Thyroid gland (tissue), 4 donors: ENCODE results near the gene NUP214. TPM values are rescaled to one million over a fixed set of nuclear protein-coding genes. Genes with fewer than 3 reads are reported as not detected.

ENCODE experiments used
- DNase-seq, 2 donors: peaks; one replicate each; pipeline ENCODE4 v3.0.0-alpha.2; 2019
- H3K27ac ChIP-seq, 3 donors: fragments of 200-600 bp; sonication (generic); 1 replicate in 2 of 3; 2 replicates in 1 of 3; pipeline ENCODE4 v1.5.1; 2016 to 2019; ENCODE audit warnings: mild to moderate bottlenecking in 1 of 3, moderate library complexity in 1 of 3
- H3K27me3 ChIP-seq: fragments of 200-600 bp; sonication (generic); one replicate; pipeline ENCODE4 v1.5.1; 2019
- H3K36me3 ChIP-seq, 2 donors: fragments of 200-600 bp; sonication (generic); one replicate each; pipeline ENCODE4 v1.5.1; 2016 to 2019
- H3K4me1 ChIP-seq, 2 donors: fragments of 200-600 bp; sonication (generic); one replicate each; pipeline ENCODE4 v1.5.1; 2017 to 2019
- H3K4me3 ChIP-seq, 3 donors: fragments of 200-600 bp; sonication (generic); replicated peaks in 1 of 3; 1 replicate in 2 of 3; 2 replicates in 1 of 3; pipeline ENCODE4 v1.5.1; 2016; ENCODE audit warnings: mild to moderate bottlenecking in 1 of 3
- H3K9me3 ChIP-seq: fragments of 200-600 bp; sonication (generic); one replicate; pipeline ENCODE4 v1.5.1; 2017
- POLR2A ChIP-seq, 2 donors: fragments of 450-650 bp; IDR thresholded peaks; one replicate each; pipeline ENCODE4 v1.6.1; 2017; ENCODE audit warnings: antibody characterized with exemption in 2 of 2, mild to moderate bottlenecking in 2 of 2, moderate library complexity in 1 of 2
- WGBS, 2 donors: methylation state at CpG; one replicate each; pipeline ENCODE4 v1.1.5; 2017; 5-methylcytosine and 5-hydroxymethylcytosine counted together
- intact Hi-C: fragments of 100-400 bp; cut with DNase I; formaldehyde crosslinking; loops from one replicate; pipeline ENCODE4 v1.15.1; 2023
- total RNA-seq, 4 donors: library from RNA; depleted of rRNA; stranded (reverse); fragments of >200 nt; gene quantifications; one replicate each; pipeline ENCODE4 v1.2.3, GENCODE V29; 2016
- TF ChIP-seq, protein P1 (sequence below), 6 experiments: fragments of 200-600 bp in 3 of 6; fragments of 450-650 bp in 3 of 6; sonication (generic) in 3 of 6; IDR thresholded peaks; one replicate each; pipeline ENCODE4 v1.5.1; 2016 to 2019; ENCODE audit warnings: antibody characterized with exemption in 6 of 6, mild to moderate bottlenecking in 2 of 6, inconsistent platforms in 1 of 6, moderate library complexity in 1 of 6

NUP214 gene
- total RNA-seq, 4 donors from 2014 or later, result 27.3 to 59.2 (median 46.6) TPM

DNA sequence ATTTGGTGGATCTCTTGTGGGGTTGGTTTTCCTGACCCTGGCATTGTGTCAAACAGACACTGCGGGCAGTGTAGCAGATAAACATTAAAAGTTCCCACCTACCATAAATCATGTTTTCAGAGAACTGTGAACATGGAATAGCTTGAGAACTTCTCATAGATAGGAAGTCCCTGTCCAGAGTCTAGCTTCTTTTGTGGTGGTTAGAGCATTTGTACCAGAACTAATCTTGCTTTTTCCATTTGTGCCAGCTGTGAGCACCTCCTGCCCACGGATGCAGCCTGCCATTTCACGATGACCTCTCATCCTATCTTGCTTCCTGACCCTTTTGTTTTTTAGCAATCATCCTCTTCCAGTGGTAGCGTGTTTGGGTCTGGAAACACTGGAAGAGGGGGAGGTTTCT, 89.5 kb downstream of the NUP214 start:
- no peak for TF ChIP-seq POLR2A (IDR thresholded peaks at IDR 0.05)
- TF ChIP-seq, protein P1, sequence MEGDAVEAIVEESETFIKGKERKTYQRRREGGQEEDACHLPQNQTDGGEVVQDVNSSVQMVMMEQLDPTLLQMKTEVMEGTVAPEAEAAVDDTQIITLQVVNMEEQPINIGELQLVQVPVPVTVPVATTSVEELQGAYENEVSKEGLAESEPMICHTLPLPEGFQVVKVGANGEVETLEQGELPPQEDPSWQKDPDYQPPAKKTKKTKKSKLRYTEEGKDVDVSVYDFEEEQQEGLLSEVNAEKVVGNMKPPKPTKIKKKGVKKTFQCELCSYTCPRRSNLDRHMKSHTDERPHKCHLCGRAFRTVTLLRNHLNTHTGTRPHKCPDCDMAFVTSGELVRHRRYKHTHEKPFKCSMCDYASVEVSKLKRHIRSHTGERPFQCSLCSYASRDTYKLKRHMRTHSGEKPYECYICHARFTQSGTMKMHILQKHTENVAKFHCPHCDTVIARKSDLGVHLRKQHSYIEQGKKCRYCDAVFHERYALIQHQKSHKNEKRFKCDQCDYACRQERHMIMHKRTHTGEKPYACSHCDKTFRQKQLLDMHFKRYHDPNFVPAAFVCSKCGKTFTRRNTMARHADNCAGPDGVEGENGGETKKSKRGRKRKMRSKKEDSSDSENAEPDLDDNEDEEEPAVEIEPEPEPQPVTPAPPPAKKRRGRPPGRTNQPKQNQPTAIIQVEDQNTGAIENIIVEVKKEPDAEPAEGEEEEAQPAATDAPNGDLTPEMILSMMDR (IDR thresholded peaks at IDR 0.05), result no peak
- Histone ChIP-seq H3K4me3 (no peak overlapping the region), H3K27me3 (no peaks in the 10 kb centered on the region), H3K9me3 (no peaks in the 10 kb centered on the region), H3K36me3 (peaks cover 0 to 6% of the 10 kb centered on the region in 2 donors), H3K4me1 (no peaks in the 10 kb centered on the region), H3K27ac (no peak overlapping the region)
- intact Hi-C loops, result no loop called here
- no peak for DNase-seq
- 81 to 82% methylated on average over 4 of the region's 4 CpGs for WGBS, 2 donors

DNA sequence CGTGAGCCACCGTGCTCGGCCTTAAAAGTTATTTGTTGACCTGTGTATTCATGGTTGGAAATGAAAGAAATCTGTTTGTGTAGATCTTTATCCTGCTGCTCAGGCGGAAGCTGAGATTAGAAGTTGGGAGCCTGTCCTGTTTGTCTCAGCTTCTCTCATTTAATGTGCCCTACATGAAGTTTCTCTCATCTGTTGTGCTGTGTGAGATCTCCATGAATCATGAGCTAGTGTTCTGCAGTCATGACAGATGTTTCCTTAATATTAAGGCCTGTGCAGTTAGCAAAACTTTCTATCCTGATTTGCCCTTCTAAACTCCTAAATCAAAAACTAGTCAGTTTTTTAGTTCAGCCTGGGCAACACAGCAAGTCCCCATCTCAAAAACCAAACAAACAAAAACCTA, 91.4 kb downstream of the NUP214 start:
- no peak overlapping the region for H3K27ac ChIP-seq
- no peaks in the 10 kb centered on the region for H3K9me3 ChIP-seq
- TF ChIP-seq, protein P1 (IDR thresholded peaks at IDR 0.05), result no peak
- TF ChIP-seq POLR2A (IDR thresholded peaks at IDR 0.05), result no peak
- DNase-seq, result no peak
- H3K4me3 ChIP-seq, result no peak overlapping the region
- 87 to 91% methylated on average over 4 of the region's 4 CpGs for whole genome bisulfite sequencing, 2 donors
- peaks cover 0 to 8% of the 10 kb centered on the region in 2 donors for H3K36me3 ChIP-seq
- H3K4me1 ChIP-seq, result no peaks in the 10 kb centered on the region
- no peaks in the 10 kb centered on the region for H3K27me3 ChIP-seq
- intact Hi-C loops, result no loop called here

DNA sequence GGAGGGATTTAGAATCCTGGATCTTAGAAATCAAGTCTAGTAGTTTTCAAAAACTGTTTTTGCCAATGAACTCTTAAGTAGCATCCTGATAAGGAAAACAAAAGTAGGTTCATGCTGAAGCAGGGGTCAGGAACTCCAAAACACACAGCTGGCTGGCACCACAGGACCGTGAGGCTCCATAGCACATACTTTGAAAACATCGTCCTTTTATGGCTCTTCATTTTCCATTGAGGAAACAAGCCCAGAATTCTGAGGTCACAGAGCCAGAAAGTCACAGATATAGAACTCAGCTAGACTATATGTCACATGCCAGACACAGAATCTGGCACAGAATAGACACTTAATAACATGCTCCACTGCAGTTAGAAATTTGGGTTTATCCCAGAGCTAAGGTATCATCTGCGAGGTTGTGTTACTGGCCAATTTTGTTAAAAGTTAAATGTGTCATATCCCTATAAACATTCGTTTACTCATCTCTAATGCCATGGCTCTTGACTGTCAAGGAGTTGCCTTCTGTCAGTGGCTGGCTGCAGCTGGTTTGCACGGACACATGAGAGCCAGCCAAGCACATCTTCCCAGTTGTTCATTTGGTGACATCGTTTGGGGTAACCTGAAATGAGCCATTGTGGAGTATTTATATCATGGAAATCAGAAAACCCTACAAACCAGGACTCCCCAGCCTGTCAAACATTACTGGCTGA, 92.1 kb downstream of the NUP214 start:
- intact Hi-C loops, result no loop called here
- 57 to 63% methylated on average over 6 of the region's 6 CpGs for WGBS, 2 donors
- Histone ChIP-seq H3K36me3 (peaks cover 0 to 8% of the 10 kb centered on the region in 2 donors), H3K27me3 (no peaks in the 10 kb centered on the region), H3K9me3 (no peaks in the 10 kb centered on the region), H3K27ac (no peak overlapping the region), H3K4me1 (no peaks in the 10 kb centered on the region), H3K4me3 (no peak overlapping the region)
- no peak for TF ChIP-seq POLR2A (IDR thresholded peaks at IDR 0.05)
- TF ChIP-seq, protein P1 (IDR thresholded peaks at IDR 0.05), result no peak
- DNase-seq, result no peak

DNA sequence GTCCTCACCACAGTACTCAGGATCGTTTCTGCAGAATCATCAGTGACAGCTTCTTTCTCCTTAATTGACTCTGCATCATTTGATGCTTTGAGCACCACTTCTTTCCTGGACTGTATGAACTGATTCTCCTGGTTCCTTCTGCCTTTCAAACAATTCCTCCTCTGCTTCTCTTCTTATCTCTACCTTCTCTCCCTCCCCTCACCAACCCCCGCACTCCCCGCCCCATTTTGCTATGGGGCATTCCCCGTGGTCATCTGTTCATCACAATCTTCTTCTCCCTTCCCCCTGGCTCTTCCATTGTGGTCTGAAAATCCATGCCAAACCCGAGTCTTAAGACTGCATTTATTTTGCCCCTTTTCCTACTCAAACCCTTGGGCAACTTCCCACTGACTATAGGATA, 93.0 kb downstream of the NUP214 start:
- no peak overlapping the region for H3K4me3 ChIP-seq
- H3K27ac ChIP-seq, result no peak overlapping the region
- no peaks in the 10 kb centered on the region for H3K4me1 ChIP-seq
- intact Hi-C loops, result no loop called here
- peaks cover 0 to 8% of the 10 kb centered on the region in 2 donors for H3K36me3 ChIP-seq
- 84 to 86% methylated on average over 5 of the region's 5 CpGs for whole genome bisulfite sequencing, 2 donors
- no peak for DNase-seq
- H3K27me3 ChIP-seq, result no peaks in the 10 kb centered on the region
- no peaks in the 10 kb centered on the region for H3K9me3 ChIP-seq
- TF ChIP-seq, protein P1 (IDR thresholded peaks at IDR 0.05), result no peak
- no peak for TF ChIP-seq POLR2A (IDR thresholded peaks at IDR 0.05)

DNA sequence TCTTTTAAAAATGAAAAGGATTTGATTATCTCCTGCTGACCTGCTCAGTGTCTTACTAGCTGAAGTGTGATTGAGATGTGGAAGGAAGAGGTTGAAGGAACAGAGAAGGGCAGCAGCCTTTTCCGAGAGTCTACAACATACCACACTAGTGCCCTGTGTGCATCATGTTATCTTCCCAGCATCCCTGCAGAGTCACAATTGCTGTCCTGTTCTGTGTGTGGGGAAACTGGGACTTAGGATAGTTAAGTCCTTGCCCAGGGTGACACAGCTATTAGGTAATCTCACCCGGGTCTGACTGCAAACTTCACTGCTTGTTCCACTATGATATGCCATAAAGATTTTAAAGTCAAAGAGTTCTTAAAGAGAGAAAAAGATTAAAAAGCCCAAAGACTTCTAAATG, 95.1 kb downstream of the NUP214 start:
- no peaks in the 10 kb centered on the region for H3K27me3 ChIP-seq
- peaks cover 0 to 7% of the 10 kb centered on the region in 2 donors for H3K36me3 ChIP-seq
- 84 to 86% methylated on average over 2 of the region's 2 CpGs for WGBS, 2 donors
- no peak for DNase-seq
- no peaks in the 10 kb centered on the region for H3K9me3 ChIP-seq
- H3K27ac ChIP-seq, result no peak overlapping the region
- H3K4me3 ChIP-seq, result no peak overlapping the region
- intact Hi-C loops, result no loop called here
- no peak for TF ChIP-seq POLR2A (IDR thresholded peaks at IDR 0.05)
- TF ChIP-seq, protein P1 (IDR thresholded peaks at IDR 0.05), result no peak
- no peaks in the 10 kb centered on the region for H3K4me1 ChIP-seq
